Fibroblast of gingiva (primary cell): ENCODE data around the gene YTHDC2.

ENCODE experiments used
- DNase-seq: peaks from one replicate; pipeline ENCODE4 v3.0.0-alpha.2; 2011; ENCODE audit warnings: low read depth

YTHDC2 gene

GRCh38 chr5:113513384-113514288 is at the start of gene YTHDC2:
Gene YTHDC2 (plus strand): TSS chr5:113513694. CDS start chr5:113513896, 202 bp downstream.
- peak; percentile 81 for DNase-seq

- DNase-seq: no peak
These were observed 39.3 kb upstream of the YTHDC2 start for GRCh38 chr5:113474100-113474728.

- no peak for DNase-seq
These were observed 34.8 kb upstream of the YTHDC2 start for GRCh38 chr5:113478691-113479090.

- DNase-seq: no peak
These were observed 33.3 kb upstream of the YTHDC2 start for GRCh38 chr5:113480243-113480642.

- DNase-seq: no peak
These were observed 26.1 kb upstream of the YTHDC2 start for GRCh38 chr5:113487416-113487780.

GRCh38 chr5:113487781-113488644 is 25.5 kb upstream of the YTHDC2 start, which contains the start of gene MCC:
Gene MCC (minus strand): TSS chr5:113488453.
- peak; percentile 93 for DNase-seq

- no peak for DNase-seq
These were observed 24.8 kb upstream of the YTHDC2 start for GRCh38 chr5:113488645-113489184.

GRCh38 chr5:113489299-113489698 is 24.2 kb upstream of the YTHDC2 start:
- DNase-seq: peak; percentile 94

- no peak for DNase-seq
These were observed 23.2 kb upstream of the YTHDC2 start for GRCh38 chr5:113490317-113490716.

GRCh38 chr5:113491022-113491421 is 22.5 kb upstream of the YTHDC2 start:
- DNase-seq: no peak

- no peak for DNase-seq
These were observed 20.0 kb upstream of the YTHDC2 start for GRCh38 chr5:113493446-113493845.

GRCh38 chr5:113495422-113495841 is 18.1 kb upstream of the YTHDC2 start:
- DNase-seq: no peak

- DNase-seq: no peak
These were observed 11.4 kb upstream of the YTHDC2 start for GRCh38 chr5:113502073-113502472.

GRCh38 chr5:113503146-113503545 is 10.3 kb upstream of the YTHDC2 start:
- no peak for DNase-seq

- no peak for DNase-seq
These were observed 8.3 kb upstream of the YTHDC2 start for GRCh38 chr5:113505181-113505580.

- DNase-seq: no peak
These were observed 5.9 kb upstream of the YTHDC2 start for GRCh38 chr5:113507601-113508000.

- DNase-seq: peak; percentile 10
These were observed 4.7 kb upstream of the YTHDC2 start for GRCh38 chr5:113508756-113509155.

GRCh38 chr5:113510836-113511451 is 2.5 kb upstream of the YTHDC2 start:
- peak; percentile 40 for DNase-seq

- DNase-seq: no peak
These were observed 1.2 kb upstream of the YTHDC2 start for GRCh38 chr5:113512341-113512740.

GRCh38 chr5:113514289-113514635 is 768 bp downstream of the YTHDC2 start:
- no peak for DNase-seq

- no peak for DNase-seq
These were observed 5.4 kb downstream of the YTHDC2 start for GRCh38 chr5:113518884-113519283.

- no peak for DNase-seq
These were observed 5.9 kb downstream of the YTHDC2 start for GRCh38 chr5:113519412-113519811.
